ENCODE measurements around the gene BARHL1. TPM values are rescaled to one million over a fixed set of nuclear protein-coding genes. Genes with fewer than 3 reads are reported as not detected.

Gene BARHL1
- total RNA-seq, 1 experiment from 2014 or later, result 0.15 TPM

GRCh38 chr9:132631280-132631679, 48.9 kb downstream of the BARHL1 start:
- ATAC-seq (no peak), DNase-seq (ENCODE audit: low spot score) (no peak)
- CTCF ChIA-PET, result no interaction called here
- POLR2A ChIA-PET, result no interaction called here
- Mint-ChIP-seq H3K36me3 (peaks cover 29% of the 10 kb centered on the region), H3K9me3 (no peaks in the 10 kb centered on the region), H3K27ac (no peak overlapping the region; the same call in 1 of the 2 replicates), H3K4me1 (peaks cover 16% of the 10 kb centered on the region), H3K4me3 (no peak overlapping the region), H3K27me3 (ENCODE audit: low read depth) (no peaks in the 10 kb centered on the region)
- TF ChIP-seq SMAD3 (CRISPR knock-in tag; IDR thresholded peaks at IDR 0.05; ENCODE audit: borderline replicate concordance) (no peak), ZNF232 (CRISPR knock-in tag; IDR thresholded peaks at IDR 0.05) (no peak), GTF2I (CRISPR knock-in tag; conservative IDR thresholded peaks at IDR 0.05) (no peak), ZMAT4 (CRISPR knock-in tag; IDR thresholded peaks at IDR 0.05) (no peak), HMGA2 (CRISPR knock-in tag; IDR thresholded peaks at IDR 0.05) (no peak), PRDM15 (CRISPR knock-in tag; IDR thresholded peaks at IDR 0.05) (no peak), MLX (CRISPR knock-in tag; IDR thresholded peaks at IDR 0.05) (no peak), ZNF219 (CRISPR knock-in tag; IDR thresholded peaks at IDR 0.05; ENCODE audit: borderline replicate concordance) (no peak), SOX15 (CRISPR knock-in tag; IDR thresholded peaks at IDR 0.05) (no peak), E2F1 (CRISPR knock-in tag; IDR thresholded peaks at IDR 0.05) (no peak), JUN (CRISPR knock-in tag; IDR thresholded peaks at IDR 0.05) (no peak), NFE2L1 (CRISPR knock-in tag; IDR thresholded peaks at IDR 0.05) (no peak)
- TF ChIP-seq, protein P1, sequence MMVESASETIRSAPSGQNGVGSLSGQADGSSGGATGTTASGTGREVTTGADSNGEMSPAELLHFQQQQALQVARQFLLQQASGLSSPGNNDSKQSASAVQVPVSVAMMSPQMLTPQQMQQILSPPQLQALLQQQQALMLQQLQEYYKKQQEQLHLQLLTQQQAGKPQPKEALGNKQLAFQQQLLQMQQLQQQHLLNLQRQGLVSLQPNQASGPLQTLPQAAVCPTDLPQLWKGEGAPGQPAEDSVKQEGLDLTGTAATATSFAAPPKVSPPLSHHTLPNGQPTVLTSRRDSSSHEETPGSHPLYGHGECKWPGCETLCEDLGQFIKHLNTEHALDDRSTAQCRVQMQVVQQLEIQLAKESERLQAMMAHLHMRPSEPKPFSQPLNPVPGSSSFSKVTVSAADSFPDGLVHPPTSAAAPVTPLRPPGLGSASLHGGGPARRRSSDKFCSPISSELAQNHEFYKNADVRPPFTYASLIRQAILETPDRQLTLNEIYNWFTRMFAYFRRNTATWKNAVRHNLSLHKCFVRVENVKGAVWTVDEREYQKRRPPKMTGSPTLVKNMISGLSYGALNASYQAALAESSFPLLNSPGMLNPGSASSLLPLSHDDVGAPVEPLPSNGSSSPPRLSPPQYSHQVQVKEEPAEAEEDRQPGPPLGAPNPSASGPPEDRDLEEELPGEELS (CRISPR knock-in tag; IDR thresholded peaks at IDR 0.05), result no peak
- TF ChIP-seq, protein P2, sequence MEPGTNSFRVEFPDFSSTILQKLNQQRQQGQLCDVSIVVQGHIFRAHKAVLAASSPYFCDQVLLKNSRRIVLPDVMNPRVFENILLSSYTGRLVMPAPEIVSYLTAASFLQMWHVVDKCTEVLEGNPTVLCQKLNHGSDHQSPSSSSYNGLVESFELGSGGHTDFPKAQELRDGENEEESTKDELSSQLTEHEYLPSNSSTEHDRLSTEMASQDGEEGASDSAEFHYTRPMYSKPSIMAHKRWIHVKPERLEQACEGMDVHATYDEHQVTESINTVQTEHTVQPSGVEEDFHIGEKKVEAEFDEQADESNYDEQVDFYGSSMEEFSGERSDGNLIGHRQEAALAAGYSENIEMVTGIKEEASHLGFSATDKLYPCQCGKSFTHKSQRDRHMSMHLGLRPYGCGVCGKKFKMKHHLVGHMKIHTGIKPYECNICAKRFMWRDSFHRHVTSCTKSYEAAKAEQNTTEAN (CRISPR knock-in tag; IDR thresholded peaks at IDR 0.05), result no peak
- TF ChIP-seq, protein P3, sequence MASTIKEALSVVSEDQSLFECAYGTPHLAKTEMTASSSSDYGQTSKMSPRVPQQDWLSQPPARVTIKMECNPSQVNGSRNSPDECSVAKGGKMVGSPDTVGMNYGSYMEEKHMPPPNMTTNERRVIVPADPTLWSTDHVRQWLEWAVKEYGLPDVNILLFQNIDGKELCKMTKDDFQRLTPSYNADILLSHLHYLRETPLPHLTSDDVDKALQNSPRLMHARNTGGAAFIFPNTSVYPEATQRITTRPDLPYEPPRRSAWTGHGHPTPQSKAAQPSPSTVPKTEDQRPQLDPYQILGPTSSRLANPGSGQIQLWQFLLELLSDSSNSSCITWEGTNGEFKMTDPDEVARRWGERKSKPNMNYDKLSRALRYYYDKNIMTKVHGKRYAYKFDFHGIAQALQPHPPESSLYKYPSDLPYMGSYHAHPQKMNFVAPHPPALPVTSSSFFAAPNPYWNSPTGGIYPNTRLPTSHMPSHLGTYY (CRISPR knock-in tag; IDR thresholded peaks at IDR 0.05), result no peak

DNA sequence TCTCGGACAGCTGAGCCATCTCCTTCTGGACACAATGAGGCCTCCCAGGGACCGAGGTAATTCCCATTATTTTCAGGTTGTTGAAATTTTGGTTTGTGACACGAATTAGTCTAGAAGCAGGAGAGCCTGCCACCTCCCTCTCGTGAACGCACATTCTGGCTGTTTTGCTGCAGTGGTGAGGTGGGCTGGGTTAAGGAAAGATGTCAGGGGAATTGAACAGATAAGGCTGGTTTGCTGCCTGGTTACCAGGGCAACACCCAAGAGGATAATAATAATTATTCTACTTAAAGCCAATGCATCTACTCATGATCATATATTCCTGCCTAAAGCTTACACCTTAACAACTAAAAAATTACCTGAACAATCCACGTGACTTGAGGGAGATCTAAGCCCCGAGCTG, 49.3 kb downstream of the BARHL1 start:
- no peaks in the 10 kb centered on the region for H3K27me3 Mint-ChIP-seq (ENCODE audit: low read depth)
- H3K36me3 Mint-ChIP-seq, result peaks cover 28% of the 10 kb centered on the region
- no peaks in the 10 kb centered on the region for H3K9me3 Mint-ChIP-seq
- ChIA-PET CTCF (no interaction called here), POLR2A (no interaction called here)
- H3K4me1 Mint-ChIP-seq, result peaks cover 16% of the 10 kb centered on the region
- DNase-seq (ENCODE audit: low spot score), result no peak
- no peak for ATAC-seq
- H3K4me3 Mint-ChIP-seq, result no peak overlapping the region
- no peak overlapping the region; the same call in 1 of the 2 replicates for H3K27ac Mint-ChIP-seq
- TF ChIP-seq ZMAT4 (CRISPR knock-in tag; IDR thresholded peaks at IDR 0.05), result no peak
- TF ChIP-seq, protein P4, sequence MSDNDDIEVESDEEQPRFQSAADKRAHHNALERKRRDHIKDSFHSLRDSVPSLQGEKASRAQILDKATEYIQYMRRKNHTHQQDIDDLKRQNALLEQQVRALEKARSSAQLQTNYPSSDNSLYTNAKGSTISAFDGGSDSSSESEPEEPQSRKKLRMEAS (CRISPR knock-in tag; IDR thresholded peaks at IDR 0.05), result no peak
- TF ChIP-seq PRDM15 (CRISPR knock-in tag; IDR thresholded peaks at IDR 0.05), result no peak
- no peak for TF ChIP-seq ZNF263 (CRISPR knock-in tag; IDR thresholded peaks at IDR 0.05; ENCODE audit: low read depth)
- TF ChIP-seq ATF2 (CRISPR knock-in tag; IDR thresholded peaks at IDR 0.05; ENCODE audit: borderline replicate concordance, low read depth), result no peak

Data from WTC11 (cell line).